GM19240 (cell line): ENCODE measurements around the gene CDH23.
A peak's percentile ranks its signal among the peaks of the same experiment; 100 is the strongest.

ENCODE experiments used
- DNase-seq: peaks from one replicate; pipeline ENCODE4 v3.0.0; 2011; ENCODE audit warnings: low spot score; ENCODE audit not compliant: insufficient read length

Gene CDH23

GRCh38 chr10:71770789-71771188 is 374.1 kb downstream of the CDH23 start:
- DNase-seq: no peak

DNA sequence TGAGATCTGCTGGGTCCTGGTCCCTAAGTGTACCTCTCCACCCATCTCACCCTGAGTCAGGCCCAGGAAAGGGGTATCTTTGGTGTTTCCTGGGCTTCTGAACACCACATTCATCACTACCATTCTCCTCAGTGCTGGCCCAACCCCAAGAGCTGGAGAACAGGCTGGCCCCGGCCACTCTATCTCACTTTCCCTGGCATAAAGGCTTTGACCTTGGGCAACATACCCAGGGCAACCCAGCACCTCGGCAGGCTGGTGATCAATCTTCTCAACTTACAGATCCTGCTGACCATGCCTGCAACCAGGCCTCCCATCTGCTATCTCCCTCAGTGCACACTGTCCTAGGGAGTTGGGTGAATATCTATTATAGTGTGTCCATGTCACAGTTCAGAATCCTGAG is 374.5 kb downstream of the CDH23 start:
- no peak for DNase-seq

- DNase-seq: no peak
Observed at GRCh38 chr10:71771821-71772617, 375.3 kb downstream of the CDH23 start.

DNA sequence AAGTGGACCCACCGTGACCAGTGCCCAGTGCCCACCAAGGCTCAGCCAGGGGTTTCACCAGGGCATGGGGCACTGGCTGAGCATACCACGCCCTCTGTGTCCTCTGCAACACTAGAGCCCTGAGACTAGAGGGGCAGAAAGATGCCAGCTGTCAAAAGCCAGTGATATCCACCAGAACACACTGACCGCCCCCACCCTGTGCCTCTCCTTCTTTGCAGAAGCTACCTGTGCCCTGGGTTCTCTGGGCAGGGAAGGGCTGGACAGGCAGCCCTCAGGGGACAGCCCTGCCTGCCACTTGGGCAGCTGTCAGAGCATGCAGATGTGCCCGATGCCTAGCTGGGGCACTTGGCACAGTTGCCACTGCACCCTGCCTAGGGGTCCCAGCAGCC is 376.1 kb downstream of the CDH23 start:
- no peak for DNase-seq

GRCh38 chr10:71773221-71773971 is 376.7 kb downstream of the CDH23 start, which contains the start of gene VSIR:
Gene VSIR, minus strand, starts transcription at chr10:71773520. Its CDS starts 81 bp downstream, at chr10:71773439.
- peak; percentile 70 for DNase-seq

DNA sequence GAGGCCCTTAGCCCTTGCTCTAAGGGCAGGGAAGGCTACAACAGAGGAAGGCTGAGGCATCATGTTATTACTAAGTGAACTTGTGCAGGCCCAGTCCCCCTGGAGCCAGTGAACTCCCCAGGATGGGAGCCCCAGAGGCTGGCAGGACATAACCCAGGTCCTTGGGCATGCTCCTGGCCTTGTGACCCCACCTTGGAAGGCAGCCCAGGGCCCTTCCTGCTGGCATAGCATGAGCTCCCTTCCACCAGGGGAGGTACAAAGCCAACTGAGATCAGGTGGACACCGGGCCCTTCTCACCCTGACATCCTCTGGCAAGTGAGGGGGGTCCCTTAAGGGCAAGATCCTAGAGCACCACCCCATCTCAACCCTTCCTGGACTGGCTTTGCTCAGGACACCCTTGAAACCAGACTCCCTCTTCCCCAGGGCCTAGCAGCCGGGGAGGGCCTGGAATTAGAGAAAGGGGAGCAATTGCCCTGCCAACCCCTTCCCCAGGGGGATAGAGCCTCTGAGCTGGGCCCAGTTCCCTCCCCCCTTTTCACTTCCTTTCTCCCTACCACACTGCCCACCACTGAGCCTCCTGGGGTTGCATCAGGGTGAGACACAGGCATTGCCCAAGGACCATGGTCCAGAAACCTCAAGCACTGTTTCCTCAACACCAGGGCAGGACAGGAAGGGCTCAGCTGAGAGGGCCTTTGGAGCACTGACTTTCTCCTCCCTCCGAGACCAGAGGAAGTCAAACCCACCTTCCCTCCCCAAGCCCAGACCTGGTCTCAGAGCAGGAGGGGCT is 378.4 kb downstream of the CDH23 start:
- no peak for DNase-seq

DNA sequence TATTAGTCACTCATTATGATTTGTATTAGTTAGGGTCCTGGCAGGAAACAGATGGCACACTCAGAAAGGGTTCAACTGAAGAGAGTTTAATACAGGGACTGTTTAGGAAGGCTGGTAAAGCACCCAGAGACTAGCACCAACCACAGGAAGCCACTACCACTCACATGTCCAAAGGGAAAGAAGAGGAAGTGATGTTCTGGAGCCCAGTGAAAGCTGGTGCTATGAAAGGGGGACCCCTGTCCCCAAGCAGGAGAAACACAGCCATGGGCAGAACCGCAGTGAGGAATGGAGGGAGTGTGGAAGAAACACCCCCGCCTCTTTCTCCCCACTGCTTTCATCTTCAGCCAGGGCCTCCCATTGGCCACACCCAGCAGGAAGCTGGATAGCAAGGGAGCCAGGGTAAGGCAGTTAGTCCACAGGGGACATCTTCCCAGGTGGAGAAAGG is 379.8 kb downstream of the CDH23 start:
- DNase-seq: no peak

DNA sequence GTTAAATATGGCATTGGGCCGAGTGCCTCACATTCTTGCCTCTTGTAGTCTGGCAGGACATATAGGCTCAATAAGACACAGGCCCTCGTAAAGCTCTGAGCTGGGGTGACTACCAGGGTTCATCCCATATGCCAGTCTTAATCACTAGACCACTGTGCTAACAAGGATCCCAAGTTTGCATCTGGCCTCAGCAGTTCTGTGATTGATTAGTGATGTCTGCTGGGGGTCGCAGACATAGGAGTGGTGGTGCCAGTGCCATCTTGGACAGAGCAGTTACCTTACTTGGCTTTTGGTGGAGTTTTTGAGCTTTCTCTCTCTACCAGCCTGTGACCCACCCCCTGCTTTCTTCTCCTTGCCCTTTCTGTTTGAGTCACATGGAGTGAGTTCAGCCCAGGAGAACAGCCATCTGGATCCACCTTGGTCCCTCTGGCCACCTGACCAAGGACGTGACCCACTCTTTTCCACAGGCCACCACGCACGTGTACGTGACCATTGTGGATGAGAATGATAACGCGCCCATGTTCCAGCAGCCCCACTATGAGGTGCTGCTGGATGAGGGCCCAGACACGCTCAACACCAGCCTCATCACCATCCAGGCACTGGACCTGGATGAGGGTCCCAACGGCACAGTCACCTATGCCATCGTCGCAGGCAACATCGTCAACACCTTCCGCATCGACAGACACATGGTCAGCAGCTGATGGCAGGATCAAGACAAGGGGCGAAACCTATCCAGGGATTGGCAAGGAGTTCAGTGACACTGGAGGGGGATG is 380.7 kb downstream of the CDH23 start:
- DNase-seq: no peak

GRCh38 chr10:71778071-71778825 is 381.5 kb downstream of the CDH23 start:
- no peak for DNase-seq

DNA sequence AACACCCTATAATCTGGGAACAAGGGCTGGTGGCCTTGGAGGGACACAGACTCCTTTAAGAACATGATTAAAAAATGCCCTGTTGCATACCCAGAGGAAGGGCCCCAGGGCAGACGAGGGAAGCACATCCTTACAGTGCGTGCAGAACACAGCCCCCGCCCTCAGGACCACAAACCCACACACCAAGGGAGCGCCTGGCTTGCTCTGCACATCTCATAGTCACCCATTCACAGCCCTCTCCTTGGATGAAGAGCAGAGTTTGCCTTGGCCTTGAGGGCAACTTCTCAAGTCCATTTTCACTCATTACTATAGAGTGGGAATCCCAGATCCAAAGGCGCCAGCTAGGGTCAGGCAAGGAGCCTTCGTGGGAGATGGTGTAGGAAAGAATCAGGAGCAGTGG is 382.9 kb downstream of the CDH23 start:
- DNase-seq: no peak

DNA sequence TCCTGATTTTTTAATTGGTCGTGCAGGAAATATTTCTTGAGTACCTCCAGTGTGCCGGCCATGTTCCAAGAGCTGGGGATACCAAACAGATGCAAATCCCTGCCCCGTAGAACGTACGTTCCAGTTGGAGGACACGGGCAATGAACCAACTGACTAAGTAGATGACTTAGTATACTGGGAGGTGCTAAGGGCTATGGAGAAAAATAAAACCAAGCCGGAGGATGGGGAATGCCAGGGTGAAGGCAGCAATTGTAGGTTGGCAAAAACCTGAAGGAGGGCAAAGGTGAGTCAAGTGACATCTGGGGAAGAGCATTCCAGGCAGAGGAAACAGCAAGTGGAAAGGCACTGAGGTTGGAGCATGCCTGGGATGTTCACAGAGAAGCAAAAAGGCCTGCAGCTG is 383.4 kb downstream of the CDH23 start:
- DNase-seq: no peak

DNA sequence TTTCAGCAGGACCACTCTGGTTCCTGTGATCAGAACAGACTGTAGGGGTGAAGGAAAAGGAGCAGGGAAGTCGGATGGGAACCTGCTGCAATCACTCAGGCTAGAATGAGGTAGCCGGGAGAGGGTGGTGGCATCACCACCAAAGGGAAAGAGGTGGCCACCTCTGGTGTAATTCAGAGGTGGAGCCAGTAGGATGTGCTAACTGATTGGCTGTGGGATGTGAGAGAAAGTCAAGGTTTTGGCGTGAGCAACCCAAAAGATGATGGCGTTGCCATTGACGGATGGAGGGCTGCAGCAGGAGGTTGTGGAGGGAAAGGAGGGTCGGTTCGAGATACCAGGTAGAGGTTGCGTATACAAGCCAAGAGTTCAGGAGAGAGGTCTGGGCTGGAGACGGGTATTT is 384.0 kb downstream of the CDH23 start:
- DNase-seq: no peak

DNA sequence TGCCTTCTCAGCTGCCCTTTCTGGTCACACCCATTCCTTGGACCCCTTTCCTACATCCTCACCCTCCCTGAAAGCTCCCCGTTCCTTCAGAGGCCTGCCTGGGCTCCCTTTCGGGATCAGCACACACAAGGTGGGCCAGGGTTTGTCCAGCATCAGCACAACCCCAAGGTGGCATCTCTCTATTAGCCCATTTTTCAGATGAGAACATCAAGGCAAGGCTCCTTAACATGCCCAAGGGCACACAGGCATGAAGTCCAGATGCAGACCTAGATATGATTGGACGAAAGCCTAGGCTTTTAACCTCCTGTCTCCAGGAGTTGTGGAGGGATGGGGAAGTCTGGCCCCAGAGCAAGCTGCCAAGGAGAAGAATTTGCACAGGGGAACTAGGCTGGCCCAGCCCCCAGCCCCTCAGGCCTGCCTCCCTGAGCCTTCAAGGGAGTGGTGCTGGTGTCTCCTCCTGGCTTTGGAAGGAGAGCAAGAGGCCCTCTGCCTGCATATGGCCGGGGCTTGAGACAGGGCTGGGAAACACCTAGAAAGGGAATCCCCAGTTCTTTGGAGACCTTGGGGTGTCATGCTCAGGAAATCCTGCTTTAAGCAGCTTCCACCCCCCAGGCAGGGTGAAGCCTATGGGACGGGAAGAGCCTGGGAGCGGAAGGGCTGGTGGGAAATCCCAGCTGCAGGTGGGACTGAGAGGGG is 385.6 kb downstream of the CDH23 start:
- no peak for DNase-seq

GRCh38 chr10:71782917-71783490 is 386.3 kb downstream of the CDH23 start:
- DNase-seq: no peak

DNA sequence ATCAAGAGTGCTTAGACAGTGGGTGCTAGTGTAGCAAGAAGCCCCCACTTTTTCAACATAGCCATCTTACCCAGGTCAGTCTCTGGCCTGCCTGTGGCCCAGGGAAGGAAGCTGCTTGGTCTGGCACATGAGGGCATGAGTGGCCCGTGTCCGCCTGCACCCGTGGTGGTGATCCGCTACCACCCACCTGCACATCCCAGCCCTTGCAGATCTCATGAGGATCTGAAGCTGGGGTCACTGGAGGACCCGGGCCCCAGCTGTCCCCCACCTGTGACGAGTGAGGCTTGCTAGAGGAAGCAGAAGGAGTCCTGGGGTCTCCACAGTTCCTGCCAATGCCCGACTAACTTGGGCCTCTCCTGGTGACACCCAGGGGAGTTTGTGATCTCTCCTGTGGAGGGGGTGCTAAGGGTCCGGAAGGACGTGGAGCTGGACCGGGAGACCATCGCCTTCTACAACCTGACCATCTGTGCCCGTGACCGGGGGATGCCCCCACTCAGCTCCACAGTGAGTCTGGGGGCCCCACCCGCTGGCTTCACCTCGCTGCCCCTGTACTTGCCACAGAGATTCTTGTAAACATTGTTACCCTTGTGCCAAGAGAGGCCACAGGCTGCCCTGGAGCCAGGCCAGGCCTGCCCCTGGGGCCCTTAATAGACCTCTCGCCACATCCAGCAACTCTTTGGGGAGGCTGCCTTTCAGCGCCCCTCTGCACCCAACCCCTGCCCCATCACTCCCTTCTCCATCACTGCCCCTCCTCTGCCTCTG is 387.4 kb downstream of the CDH23 start:
- DNase-seq: no peak

DNA sequence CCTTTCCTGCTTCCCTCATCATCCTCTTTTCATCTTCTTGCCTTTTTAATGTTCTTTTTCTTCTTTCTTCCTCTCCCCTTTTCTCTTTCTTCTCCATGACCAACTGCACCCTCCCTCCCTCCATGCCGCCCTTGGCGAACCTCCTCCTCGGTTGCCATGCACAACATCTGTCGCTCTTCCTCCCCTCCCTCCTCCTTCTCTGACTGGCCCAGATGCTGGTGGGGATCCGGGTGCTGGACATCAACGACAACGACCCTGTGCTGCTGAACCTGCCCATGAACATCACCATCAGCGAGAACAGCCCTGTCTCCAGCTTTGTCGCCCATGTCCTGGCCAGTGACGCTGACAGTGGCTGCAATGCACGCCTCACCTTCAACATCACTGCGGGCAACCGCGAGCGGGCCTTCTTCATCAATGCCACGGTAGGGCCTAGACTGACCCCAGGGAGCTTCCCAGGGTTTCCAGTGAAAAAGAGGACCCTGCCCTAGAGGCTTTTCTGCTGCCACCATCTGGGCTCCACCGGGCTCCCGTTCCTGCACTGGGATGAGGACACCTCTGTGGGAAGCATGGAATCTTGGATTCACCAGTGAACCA is 388.1 kb downstream of the CDH23 start:
- no peak for DNase-seq

- DNase-seq: no peak
Observed at GRCh38 chr10:71788954-71789353, 392.2 kb downstream of the CDH23 start.

- DNase-seq: no peak
Observed at GRCh38 chr10:71789871-71790270, 393.2 kb downstream of the CDH23 start.
